SHP77 (cell line): ENCODE results near the gene RIMBP2.
"Not testable (repeated sequence)": the region's sequence is repeated elsewhere in the genome, so short reads cannot be mapped to it uniquely, and the experiment has no call there.

Source experiments
- DNase-seq, 2 experiments: peaks; one replicate each; lab custom pipeline; 2025; lab: John Stamatoyannopoulos, UW

RIMBP2 gene

GRCh38 chr12:130715998-130716968 is at the start of gene RIMBP2:
TSS of gene RIMBP2 (minus strand) at chr12:130716299. CDS start at chr12:130479013, 237,286 bp downstream.
- DNase-seq, result peak; percentile 56 to 68

- no peak for DNase-seq
Observed at GRCh38 chr12:130765186-130765659, 49.1 kb upstream of the RIMBP2 start.

- no peak for DNase-seq
Observed at GRCh38 chr12:130764475-130765185, 48.5 kb upstream of the RIMBP2 start.

GRCh38 chr12:130764073-130764472 is 48.0 kb upstream of the RIMBP2 start:
- no peak for DNase-seq

GRCh38 chr12:130762319-130762675 is 46.2 kb upstream of the RIMBP2 start:
- no peak for DNase-seq

- peak; percentile 74 to 78 for DNase-seq
Observed at GRCh38 chr12:130761537-130762318, 45.6 kb upstream of the RIMBP2 start.

- no peak for DNase-seq
Observed at GRCh38 chr12:130754234-130754901, 38.3 kb upstream of the RIMBP2 start.

GRCh38 chr12:130752692-130753230 is 36.7 kb upstream of the RIMBP2 start:
- peak; percentile 56 to 59 for DNase-seq

GRCh38 chr12:130752037-130752436 is 35.9 kb upstream of the RIMBP2 start:
- not testable (repeated sequence) for DNase-seq

GRCh38 chr12:130748786-130749185 is 32.7 kb upstream of the RIMBP2 start:
- DNase-seq, result no peak

- DNase-seq, result peak; percentile 73 to 78
Observed at GRCh38 chr12:130747867-130748740, 32.0 kb upstream of the RIMBP2 start.

GRCh38 chr12:130746546-130746945 is 30.4 kb upstream of the RIMBP2 start:
- no peak for DNase-seq

GRCh38 chr12:130745921-130746320 is 29.8 kb upstream of the RIMBP2 start:
- no peak for DNase-seq

GRCh38 chr12:130744274-130744673 is 28.2 kb upstream of the RIMBP2 start:
- DNase-seq, result no peak

GRCh38 chr12:130743606-130744005 is 27.5 kb upstream of the RIMBP2 start:
- no peak for DNase-seq

GRCh38 chr12:130743176-130743575 is 27.1 kb upstream of the RIMBP2 start:
- DNase-seq, result no peak

GRCh38 chr12:130742716-130743115 is 26.6 kb upstream of the RIMBP2 start:
- no peak for DNase-seq

- no peak for DNase-seq
Observed at GRCh38 chr12:130742112-130742511, 26.0 kb upstream of the RIMBP2 start.

GRCh38 chr12:130739571-130739970 is 23.5 kb upstream of the RIMBP2 start:
- DNase-seq, result no peak

GRCh38 chr12:130738403-130738802 is 22.3 kb upstream of the RIMBP2 start:
- DNase-seq, result not testable (repeated sequence)
